ENCODE data around the gene C11orf54.
"Not testable (repeated sequence)": the region's sequence is repeated elsewhere in the genome, so short reads cannot be mapped to it uniquely, and the experiment has no call there.

C11orf54 gene

GRCh38 chr11:93757924-93758865 lies 16.7 kb downstream of the C11orf54 start:
- DNase-seq (ENCODE audit: low spot score), result no peak
- in situ Hi-C loops (cut with MboI; ENCODE audit: low pct_unique_long_range_greater_than_20kb, low sequenced_read_pairs, unreplicated experiment), result no loop called here
- no peak for TF ChIP-seq CTCF (IDR thresholded peaks at IDR 0.05; ENCODE audit: extremely low read depth, insufficient read depth, missing control alignments)

- in situ Hi-C loops (cut with MboI; ENCODE audit: low pct_unique_long_range_greater_than_20kb, low sequenced_read_pairs, unreplicated experiment); DNase-seq (ENCODE audit: low spot score): not testable (repeated sequence)
These were observed 17.7 kb downstream of the C11orf54 start for GRCh38 chr11:93759123-93759522.

- no peak for DNase-seq (ENCODE audit: low spot score)
- no peak for TF ChIP-seq CTCF (IDR thresholded peaks at IDR 0.05; ENCODE audit: extremely low read depth, insufficient read depth, missing control alignments)
- in situ Hi-C loops (cut with MboI; ENCODE audit: low pct_unique_long_range_greater_than_20kb, low sequenced_read_pairs, unreplicated experiment), result no loop called here
These were observed 20.4 kb downstream of the C11orf54 start for GRCh38 chr11:93761910-93762309.

GRCh38 chr11:93765551-93765950 lies 24.1 kb downstream of the C11orf54 start:
- in situ Hi-C loops (cut with MboI; ENCODE audit: low pct_unique_long_range_greater_than_20kb, low sequenced_read_pairs, unreplicated experiment), result no loop called here
- no peak for TF ChIP-seq CTCF (IDR thresholded peaks at IDR 0.05; ENCODE audit: extremely low read depth, insufficient read depth, missing control alignments)
- DNase-seq (ENCODE audit: low spot score), result no peak

- in situ Hi-C loops (cut with MboI; ENCODE audit: low pct_unique_long_range_greater_than_20kb, low sequenced_read_pairs, unreplicated experiment), result no loop called here
- no peak for DNase-seq (ENCODE audit: low spot score)
- no peak for TF ChIP-seq CTCF (IDR thresholded peaks at IDR 0.05; ENCODE audit: extremely low read depth, insufficient read depth, missing control alignments)
These were observed 25.0 kb downstream of the C11orf54 start for GRCh38 chr11:93766504-93766903.

GRCh38 chr11:93767018-93767417 lies 25.5 kb downstream of the C11orf54 start:
- no peak for TF ChIP-seq CTCF (IDR thresholded peaks at IDR 0.05; ENCODE audit: extremely low read depth, insufficient read depth, missing control alignments)
- no peak for DNase-seq (ENCODE audit: low spot score)
- in situ Hi-C loops (cut with MboI; ENCODE audit: low pct_unique_long_range_greater_than_20kb, low sequenced_read_pairs, unreplicated experiment), result no loop called here

GRCh38 chr11:93770160-93770559 lies 28.7 kb downstream of the C11orf54 start:
- TF ChIP-seq CTCF (IDR thresholded peaks at IDR 0.05; ENCODE audit: extremely low read depth, insufficient read depth, missing control alignments), result no peak
- no peak for DNase-seq (ENCODE audit: low spot score)
- in situ Hi-C loops (cut with MboI; ENCODE audit: low pct_unique_long_range_greater_than_20kb, low sequenced_read_pairs, unreplicated experiment), result no loop called here

Data from GM13977 (cell line).